ENCODE data around the gene ADAM33. TPM values are rescaled to one million over a fixed set of nuclear protein-coding genes. Genes with fewer than 3 reads are reported as not detected.

Gene ADAM33
- total RNA-seq, 1 experiment from 2014 or later: 0.11 TPM

GRCh38 chr20:3661060-3661813 is 20.6 kb downstream of the ADAM33 start:
- intact Hi-C loops (cut with micrococcal nuclease): no loop called here
- H3K4me2 ChIP-seq (ENCODE audit: low read length): no peak overlapping the region
- H3K27me3 ChIP-seq (ENCODE audit: low read length): peaks cover 18% of the 10 kb centered on the region

GRCh38 chr20:3660262-3661059 is 21.3 kb downstream of the ADAM33 start:
- H3K4me3 ChIP-seq (ENCODE audit: low read length): no peak overlapping the region
- no TSS peak for BruUV-seq (replicated peaks)
- H3K27ac ChIP-seq (ENCODE audit: low read length): no peak overlapping the region
- no peaks in the 10 kb centered on the region for H3F3A ChIP-seq (ENCODE audit: low read length, unreplicated experiment)
- no peak overlapping the region for H3K9ac ChIP-seq (ENCODE audit: low read length)
- H3K4me2 ChIP-seq (ENCODE audit: low read length): no peak overlapping the region
- H3K36me3 ChIP-seq (ENCODE audit: low read depth, low read length): no peaks in the 10 kb centered on the region
- no peaks in the 10 kb centered on the region for H3K9me3 ChIP-seq (ENCODE audit: low read length)
- TF ChIP-seq EZH2phosphoT487 (IDR thresholded peaks at IDR 0.05; ENCODE audit: borderline replicate concordance, low read length) (no peak), EZH2 (IDR thresholded peaks at IDR 0.05; ENCODE audit: low read length, unreplicated experiment) (no peak), CTCF (conservative IDR thresholded peaks at IDR 0.05; ENCODE audit: low read depth, low read length) (no peak)
- intact Hi-C loops (cut with micrococcal nuclease): no loop called here
- H3K27me3 ChIP-seq (ENCODE audit: low read length): peaks cover 18% of the 10 kb centered on the region
- DNase-seq (no peak), ATAC-seq (no peak)
- no peaks in the 10 kb centered on the region for H3K79me2 ChIP-seq (ENCODE audit: low read length)
- peaks cover 3% of the 10 kb centered on the region; the same call in 1 of the 2 replicates for H3K4me1 ChIP-seq (ENCODE audit: insufficient read depth, low read length)
- CTCF ChIA-PET: no interaction called here
- no peaks in the 10 kb centered on the region for H3K9me2 ChIP-seq (replicated peaks; ENCODE audit: low read length)
- no peaks in the 10 kb centered on the region for H4K20me1 ChIP-seq (ENCODE audit: low read length)
- POLR2A ChIA-PET (ENCODE audit: unreplicated experiment): no interaction called here
- no peak overlapping the region for H2AFZ ChIP-seq (ENCODE audit: low read length)

More at GRCh38 chr20:3661060-3661813, 20.6 kb downstream of the ADAM33 start:
- TF ChIP-seq CTCF (conservative IDR thresholded peaks at IDR 0.05; ENCODE audit: low read depth, low read length) (no peak), EZH2phosphoT487 (IDR thresholded peaks at IDR 0.05; ENCODE audit: borderline replicate concordance, low read length) (no peak), EZH2 (IDR thresholded peaks at IDR 0.05; ENCODE audit: low read length, unreplicated experiment) (peak; percentile 50)
- ATAC-seq (no peak), DNase-seq (no peak)
- Histone ChIP-seq H3K4me3 (ENCODE audit: low read length) (no peak overlapping the region), H3K9ac (ENCODE audit: low read length) (no peak overlapping the region), H2AFZ (ENCODE audit: low read length) (no peak overlapping the region), H3K9me2 (replicated peaks; ENCODE audit: low read length) (no peaks in the 10 kb centered on the region), H3K36me3 (ENCODE audit: low read depth, low read length) (no peaks in the 10 kb centered on the region), H3K9me3 (ENCODE audit: low read length) (no peaks in the 10 kb centered on the region), H3K4me1 (ENCODE audit: insufficient read depth, low read length) (peaks cover 3% of the 10 kb centered on the region; the same call in 1 of the 2 replicates), H3F3A (ENCODE audit: low read length, unreplicated experiment) (no peaks in the 10 kb centered on the region), H4K20me1 (ENCODE audit: low read length) (no peaks in the 10 kb centered on the region), H3K79me2 (ENCODE audit: low read length) (no peaks in the 10 kb centered on the region), H3K27ac (ENCODE audit: low read length) (no peak overlapping the region)
- CTCF ChIA-PET: no interaction called here
- no TSS peak for BruUV-seq (replicated peaks)
- POLR2A ChIA-PET (ENCODE audit: unreplicated experiment): no interaction called here

Measured in PC-3 (cell line).